ENCODE data around the gene FAM174A. TPM values are rescaled to one million over a fixed set of nuclear protein-coding genes. Genes with fewer than 3 reads are reported as not detected.

Gene FAM174A
- total and polyA plus RNA-seq, 9 donors: 8.4 to 61.8 (median 14.2) TPM

GRCh38 chr5:100575815-100576214 lies 40.6 kb downstream of the FAM174A start:
- intact Hi-C loops (cut with DNase I): no loop called here
- no peak for DNase-seq
- no peaks in the 10 kb centered on the region for H3K27me3 ChIP-seq
- H3K4me1 ChIP-seq (ENCODE audit: insufficient read depth): no peaks in the 10 kb centered on the region
- H3K9me3 ChIP-seq: no peaks in the 10 kb centered on the region
- H3K4me3 ChIP-seq: no peak overlapping the region
- no peak for TF ChIP-seq CTCF (IDR thresholded peaks at IDR 0.05)
- TF ChIP-seq EP300 (IDR thresholded peaks at IDR 0.05): no peak
- no peak for TF ChIP-seq POLR2A (IDR thresholded peaks at IDR 0.05)
- no peaks in the 10 kb centered on the region for H3K36me3 ChIP-seq
- no peak overlapping the region for H3K27ac ChIP-seq

- intact Hi-C loops (cut with DNase I): no loop called here
- TF ChIP-seq CTCF (IDR thresholded peaks at IDR 0.05): no peak
- TF ChIP-seq POLR2A (IDR thresholded peaks at IDR 0.05): no peak
- H3K4me3 ChIP-seq: no peak overlapping the region
- DNase-seq: no peak
- no peaks in the 10 kb centered on the region for H3K27me3 ChIP-seq
- 74 to 77% (median 75%) methylated on average over 2 of the region's 2 CpGs for WGBS, 3 donors
- no peaks in the 10 kb centered on the region for H3K4me1 ChIP-seq (ENCODE audit: insufficient read depth)
- no peak overlapping the region for H3K27ac ChIP-seq
- H3K9me3 ChIP-seq: no peaks in the 10 kb centered on the region
- H3K36me3 ChIP-seq: no peaks in the 10 kb centered on the region
These were observed 41.1 kb downstream of the FAM174A start for GRCh38 chr5:100576217-100576751.

GRCh38 chr5:100577506-100577905 lies 42.3 kb downstream of the FAM174A start:
- Histone ChIP-seq H3K4me3 (no peak overlapping the region), H3K27ac (no peak overlapping the region), H3K4me1 (ENCODE audit: insufficient read depth) (no peaks in the 10 kb centered on the region), H3K27me3 (no peaks in the 10 kb centered on the region), H3K36me3 (no peaks in the 10 kb centered on the region), H3K9me3 (no peaks in the 10 kb centered on the region)
- no peak for TF ChIP-seq EP300 (IDR thresholded peaks at IDR 0.05)
- no peak for TF ChIP-seq POLR2A (IDR thresholded peaks at IDR 0.05)
- intact Hi-C loops (cut with DNase I): no loop called here
- DNase-seq: no peak
- 68 to 81% (median 80%) methylated on average over 1 of the region's 1 CpG for WGBS, 3 donors

- no peaks in the 10 kb centered on the region for H3K27me3 ChIP-seq
- TF ChIP-seq POLR2A (IDR thresholded peaks at IDR 0.05) (no peak), CTCF (IDR thresholded peaks at IDR 0.05) (no peak), EP300 (IDR thresholded peaks at IDR 0.05) (no peak)
- H3K36me3 ChIP-seq: no peaks in the 10 kb centered on the region
- H3K27ac ChIP-seq: no peak overlapping the region
- DNase-seq: no peak
- H3K4me3 ChIP-seq: no peak overlapping the region
- no peaks in the 10 kb centered on the region for H3K9me3 ChIP-seq
- 32 to 37% (median 36%) methylated on average over 1 of the region's 1 CpG for WGBS, 3 donors
- intact Hi-C loops (cut with DNase I): no loop called here
- no peaks in the 10 kb centered on the region for H3K4me1 ChIP-seq (ENCODE audit: insufficient read depth)
These were observed 48.9 kb downstream of the FAM174A start for GRCh38 chr5:100584069-100584468.

DNA sequence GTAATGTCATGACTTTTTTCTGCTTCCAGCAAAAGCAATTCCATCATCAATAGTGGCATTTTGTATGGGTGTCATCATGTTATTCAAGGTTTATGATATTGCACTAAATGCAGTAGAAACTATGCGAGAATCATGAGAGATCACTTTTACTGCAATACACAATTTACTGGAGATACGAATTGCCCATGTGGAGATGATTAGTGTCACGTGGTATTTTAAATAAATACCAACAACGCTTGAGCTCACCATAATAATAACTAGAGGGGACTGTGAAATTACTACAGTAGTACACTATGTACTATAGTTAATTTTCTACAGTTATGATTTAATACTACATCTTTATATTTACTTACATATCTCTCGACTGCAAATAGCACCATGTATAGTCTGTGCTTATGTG lies 49.7 kb downstream of the FAM174A start:
- no peak overlapping the region for H3K27ac ChIP-seq
- H3K36me3 ChIP-seq: no peaks in the 10 kb centered on the region
- intact Hi-C loops (cut with DNase I): no loop called here
- no peak for DNase-seq
- no peaks in the 10 kb centered on the region for H3K27me3 ChIP-seq
- TF ChIP-seq POLR2A (IDR thresholded peaks at IDR 0.05) (no peak), CTCF (IDR thresholded peaks at IDR 0.05) (no peak)
- 90 to 92% (median 91%) methylated on average over 5 of the region's 5 CpGs for WGBS, 3 donors
- H3K4me3 ChIP-seq: no peak overlapping the region
- no peaks in the 10 kb centered on the region for H3K4me1 ChIP-seq (ENCODE audit: insufficient read depth)
- H3K9me3 ChIP-seq: no peaks in the 10 kb centered on the region

All from ovary (tissue), 9 donors.